NCI-H526 treated with DMSO at 0.1 percent for 48 hours (cell line): ENCODE results near the gene HSD17B1.
"Not testable (repeated sequence)": the region's sequence is repeated elsewhere in the genome, so short reads cannot be mapped to it uniquely, and the experiment has no call there.

Experiments used
- DNase-seq: peaks from one replicate; lab custom pipeline; 2025; lab: John Stamatoyannopoulos, UW

The HSD17B1 gene

GRCh38 chr17:42547698-42548069 is 5.0 kb upstream of the HSD17B1 start:
- no peak for DNase-seq

DNA sequence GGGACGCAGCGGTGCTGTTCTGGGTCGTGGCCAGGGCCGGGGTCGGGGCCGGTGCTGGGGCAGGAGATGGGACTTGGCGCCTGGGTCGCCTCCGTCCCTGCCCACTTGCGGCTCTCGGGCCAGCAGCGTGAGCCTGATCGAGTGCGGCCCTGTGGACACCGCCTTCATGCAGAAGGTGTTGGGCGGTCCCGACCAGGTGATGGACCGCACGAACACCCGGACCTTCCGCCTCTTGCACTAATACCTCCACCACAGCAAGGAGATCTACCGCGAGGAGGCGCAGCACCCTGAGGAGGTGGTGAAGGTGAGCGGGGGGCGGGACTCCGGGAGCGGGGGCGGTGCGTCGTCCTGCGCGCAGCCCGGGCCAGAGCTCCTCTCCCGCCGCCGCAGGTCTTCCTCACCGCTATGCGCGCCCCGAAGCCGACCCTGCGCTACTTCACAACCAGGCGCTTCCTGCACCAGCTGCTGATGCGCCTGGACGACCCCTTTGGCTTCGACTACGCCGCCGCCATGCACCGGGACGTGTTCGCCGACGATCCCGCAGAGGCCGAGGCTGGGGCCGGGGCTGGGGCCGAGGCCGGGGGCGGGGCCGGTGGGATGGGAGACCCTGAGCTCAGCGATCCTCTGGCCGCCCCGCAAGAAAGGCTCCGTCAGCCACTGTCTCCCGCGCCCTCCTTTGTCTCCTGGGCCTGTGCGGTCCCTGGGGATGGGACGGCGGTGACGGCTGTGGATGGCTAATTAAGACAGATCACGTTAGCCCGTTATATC is 4.5 kb upstream of the HSD17B1 start:
- DNase-seq = peak; percentile 64

DNA sequence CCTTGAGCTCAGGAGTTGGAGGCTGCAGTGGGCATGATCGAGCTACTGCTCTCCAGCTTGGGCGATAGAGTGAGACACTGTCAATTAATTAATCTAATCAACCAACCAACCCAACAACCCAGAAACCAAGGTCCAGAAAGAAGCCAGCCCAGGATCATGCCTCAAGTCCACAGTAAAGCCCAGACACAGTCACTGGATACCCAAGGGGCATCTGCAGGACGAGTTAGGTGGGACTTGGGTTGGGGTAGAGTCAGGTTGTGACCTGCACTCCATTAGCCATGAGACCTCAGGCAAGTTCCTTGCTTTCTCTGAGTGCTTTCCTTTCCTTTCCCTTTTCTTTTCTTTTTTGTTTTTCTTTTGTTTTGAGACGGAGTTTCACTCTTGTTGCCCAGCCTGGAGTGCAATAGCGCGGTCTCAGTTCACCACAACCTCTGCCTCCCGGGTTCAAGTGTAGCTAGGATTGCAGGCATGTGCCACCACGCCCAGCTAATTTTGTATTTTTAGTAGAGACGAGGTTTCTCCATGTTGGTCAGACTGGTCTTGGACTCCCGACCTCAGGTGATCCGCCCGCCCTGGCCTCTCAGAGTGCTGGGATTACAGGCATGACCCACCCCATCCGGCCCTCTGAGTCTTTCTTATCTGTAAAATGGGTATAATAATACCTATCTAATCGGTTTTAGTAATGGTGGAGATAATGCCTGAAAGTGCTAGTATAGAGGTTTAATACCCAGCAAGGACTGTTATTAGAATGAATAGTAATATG is 3.5 kb upstream of the HSD17B1 start:
- DNase-seq = no peak

- DNase-seq = no peak
Observed at GRCh38 chr17:42553161-42553818, 567 bp downstream of the HSD17B1 start.

DNA sequence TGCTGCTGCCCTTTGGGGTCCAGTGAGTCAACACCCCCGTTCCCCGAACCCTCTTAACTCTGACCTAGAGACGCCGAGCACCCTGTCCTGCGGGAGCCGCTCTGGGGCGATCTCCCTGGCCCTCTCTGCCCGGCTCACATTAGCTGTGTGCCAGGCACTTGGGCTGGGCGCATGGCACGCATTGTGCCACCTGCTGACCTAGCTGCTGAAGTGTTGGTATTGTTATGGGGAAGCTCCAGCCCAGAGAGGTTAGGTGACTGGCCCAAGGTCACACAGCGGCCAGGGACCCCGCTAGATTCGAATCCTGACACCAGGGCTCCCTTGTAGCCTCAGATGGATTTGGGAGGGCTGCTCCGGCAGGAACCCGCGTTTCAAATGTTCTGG is 1.1 kb downstream of the HSD17B1 start:
- DNase-seq = no peak

GRCh38 chr17:42554250-42555121 is 1.8 kb downstream of the HSD17B1 start:
- peak; percentile 56 for DNase-seq

- DNase-seq = no peak
Observed at GRCh38 chr17:42555122-42555622, 2.4 kb downstream of the HSD17B1 start.

DNA sequence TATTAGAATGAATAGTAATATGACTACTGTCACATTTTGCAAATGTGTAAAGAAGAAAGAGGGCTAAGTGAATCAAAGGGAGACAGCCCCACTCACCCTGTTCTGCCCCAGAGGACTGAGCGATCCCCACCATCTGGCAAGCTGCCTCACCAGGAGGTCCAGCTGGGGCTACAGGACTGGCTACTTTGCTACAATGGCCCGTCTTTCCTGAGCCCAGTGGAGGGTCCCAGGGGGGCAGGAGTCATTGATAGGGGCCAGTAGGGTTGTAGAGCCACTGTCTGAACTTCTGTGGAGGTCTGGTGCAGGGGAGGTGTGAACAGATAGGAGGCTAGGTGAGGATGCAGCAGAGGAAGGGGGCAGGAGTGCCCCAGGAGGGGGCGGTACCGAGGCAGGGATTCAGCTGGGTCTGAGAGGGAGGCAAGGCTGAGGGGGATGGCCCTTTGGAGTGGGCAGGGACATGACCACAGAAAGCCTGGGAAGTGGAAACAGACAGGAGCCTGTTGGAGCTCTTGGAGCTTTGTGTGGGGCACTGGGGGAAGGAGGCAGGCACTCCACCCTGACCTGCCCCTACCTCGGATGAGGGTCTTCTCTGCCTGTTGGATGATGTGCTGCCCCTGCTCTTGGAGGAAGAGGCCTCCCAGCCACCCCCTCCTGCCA is 3.4 kb downstream of the HSD17B1 start:
- not testable (repeated sequence) for DNase-seq

GRCh38 chr17:42559075-42559474 is 6.4 kb downstream of the HSD17B1 start:
- no peak for DNase-seq

GRCh38 chr17:42560246-42560645 is 7.5 kb downstream of the HSD17B1 start:
- DNase-seq = no peak

GRCh38 chr17:42561897-42562387 is 9.2 kb downstream of the HSD17B1 start, which contains the start of gene COASY:
Gene COASY (plus strand): TSS chr17:42562148. CDS start chr17:42562623, 475 bp downstream.
- DNase-seq = peak; percentile 87

DNA sequence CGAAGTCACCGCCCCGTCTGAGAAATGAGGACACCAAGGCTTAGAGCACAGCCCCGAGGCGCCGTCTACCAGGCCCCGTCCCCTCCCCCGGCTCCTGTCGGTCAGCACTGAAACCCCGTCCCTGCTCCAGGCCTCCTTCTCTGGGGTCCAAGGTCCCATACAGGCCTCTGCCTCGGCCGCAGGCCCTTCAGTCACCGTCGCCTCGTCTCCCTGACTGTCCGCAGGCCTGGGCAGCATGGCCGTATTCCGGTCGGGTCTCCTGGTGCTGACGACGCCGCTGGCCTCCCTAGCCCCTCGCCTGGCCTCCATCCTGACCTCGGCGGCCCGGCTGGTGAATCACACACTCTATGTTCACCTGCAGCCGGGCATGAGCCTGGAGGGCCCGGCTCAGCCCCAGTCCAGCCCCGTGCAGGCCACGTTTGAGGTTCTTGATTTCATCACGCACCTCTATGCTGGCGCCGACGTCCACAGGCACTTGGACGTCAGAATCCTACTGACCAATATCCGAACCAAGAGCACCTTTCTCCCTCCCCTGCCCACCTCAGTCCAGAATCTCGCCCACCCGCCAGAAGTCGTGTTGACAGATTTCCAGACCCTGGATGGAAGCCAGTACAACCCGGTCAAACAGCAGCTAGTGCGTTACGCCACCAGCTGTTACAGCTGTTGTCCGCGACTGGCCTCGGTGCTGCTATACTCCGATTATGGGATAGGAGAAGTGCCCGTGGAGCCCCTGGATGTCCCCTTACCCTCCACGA is 9.8 kb downstream of the HSD17B1 start:
- no peak for DNase-seq

DNA sequence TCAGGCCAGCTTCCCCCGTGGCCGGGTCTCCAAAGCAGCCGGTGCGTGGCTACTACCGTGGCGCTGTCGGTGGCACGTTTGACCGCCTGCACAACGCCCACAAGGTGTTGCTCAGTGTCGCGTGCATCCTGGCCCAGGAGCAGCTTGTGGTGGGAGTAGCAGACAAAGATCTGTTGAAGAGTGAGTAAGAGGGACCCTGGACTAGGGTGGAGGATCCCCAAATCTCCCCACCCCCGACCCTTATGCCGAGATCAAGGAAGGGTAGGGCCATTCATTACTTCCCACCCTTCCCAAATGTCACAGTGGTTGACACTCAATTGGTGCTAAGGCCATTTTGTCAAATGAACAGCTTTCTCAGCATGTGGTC is 10.4 kb downstream of the HSD17B1 start:
- no peak for DNase-seq

GRCh38 chr17:42563543-42563942 is 10.8 kb downstream of the HSD17B1 start:
- no peak for DNase-seq

DNA sequence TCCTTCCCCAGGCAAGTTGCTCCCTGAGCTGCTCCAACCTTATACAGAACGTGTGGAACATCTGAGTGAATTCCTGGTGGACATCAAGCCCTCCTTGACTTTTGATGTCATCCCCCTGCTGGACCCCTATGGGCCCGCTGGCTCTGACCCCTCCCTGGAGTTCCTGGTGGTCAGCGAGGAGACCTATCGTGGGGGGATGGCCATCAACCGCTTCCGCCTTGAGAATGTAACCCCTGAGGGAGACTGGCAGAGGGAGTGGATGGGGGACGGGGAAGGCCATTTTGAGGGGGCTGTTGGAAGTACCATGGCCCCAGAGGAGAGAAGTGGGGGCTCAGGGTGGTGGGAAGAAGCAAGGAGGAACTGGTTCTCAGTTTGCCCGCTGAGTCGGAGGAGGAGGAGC is 11.2 kb downstream of the HSD17B1 start:
- DNase-seq = no peak

- no peak for DNase-seq
Observed at GRCh38 chr17:42564815-42565522, 12.2 kb downstream of the HSD17B1 start.

DNA sequence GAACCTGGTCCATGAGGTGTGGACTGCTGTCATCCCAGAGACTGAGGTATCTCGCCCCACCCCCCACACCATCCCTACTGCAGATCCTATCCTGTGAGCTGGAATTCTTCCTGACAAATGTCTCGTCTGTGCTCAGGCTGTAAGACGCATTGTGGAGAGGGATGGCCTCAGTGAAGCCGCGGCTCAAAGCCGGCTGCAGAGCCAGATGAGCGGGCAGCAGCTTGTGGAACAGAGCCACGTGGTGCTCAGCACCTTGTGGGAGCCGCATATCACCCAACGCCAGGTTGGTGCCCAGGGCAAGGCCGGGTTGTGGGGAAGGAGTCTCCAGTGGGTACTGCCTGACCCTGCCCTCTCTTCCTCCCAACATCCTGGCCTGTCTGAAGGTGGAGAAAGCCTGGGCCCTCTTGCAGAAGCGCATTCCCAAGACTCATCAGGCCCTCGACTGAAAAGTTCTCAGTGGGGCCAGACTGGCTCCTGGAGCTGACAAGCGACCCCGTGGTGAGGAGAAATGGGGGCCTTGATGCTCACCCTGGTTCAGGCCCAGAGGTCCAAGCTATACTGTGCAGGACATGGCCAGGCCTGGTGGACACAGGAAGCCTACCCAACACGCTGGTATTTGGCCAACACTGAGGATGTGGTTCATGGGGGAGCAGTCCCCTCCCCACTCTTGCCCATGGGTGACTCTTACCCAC is 12.9 kb downstream of the HSD17B1 start:
- DNase-seq = no peak

DNA sequence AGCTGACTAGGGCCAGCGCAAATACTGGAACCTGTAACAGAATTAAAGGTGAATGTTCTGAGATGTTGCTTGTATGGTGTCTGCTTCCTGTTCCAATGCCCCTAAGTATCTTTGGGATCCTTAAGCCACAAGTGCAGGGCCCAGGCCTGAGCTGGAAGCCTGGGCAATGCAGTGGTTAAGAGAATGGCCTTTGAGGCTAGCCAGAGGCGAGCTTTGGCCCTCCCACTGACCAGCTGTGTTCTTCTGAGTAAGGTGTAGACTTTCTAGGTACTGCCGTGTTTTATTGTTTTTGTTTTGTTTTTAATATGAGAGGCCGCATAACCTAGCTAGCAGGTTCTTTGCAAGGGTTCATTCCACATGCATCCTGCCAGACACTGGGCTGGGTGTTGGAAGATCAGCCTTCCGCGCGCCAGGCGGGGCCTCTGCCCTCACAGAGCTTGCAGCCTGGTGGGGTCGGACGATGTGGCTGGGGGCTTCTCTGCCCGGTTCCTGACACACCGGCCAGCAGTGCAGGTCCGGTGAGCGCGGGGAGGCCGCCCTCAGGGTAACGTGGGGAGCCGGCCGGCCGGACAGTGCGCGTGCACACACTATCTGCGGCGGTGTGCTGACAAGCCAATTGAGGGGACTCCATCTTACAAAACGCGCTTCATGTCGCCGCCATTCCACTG is 13.6 kb downstream of the HSD17B1 start:
- no peak for DNase-seq
